K562 treated with DMSO at 1 percent for 48 hours (cell line): Measurements from ENCODE around the gene GLI2. TPM values are rescaled to one million over a fixed set of nuclear protein-coding genes. Genes with fewer than 3 reads are reported as not detected.

Experiments used
- total RNA-seq: library from RNA; unstranded; fragments of 300-600 nt; gene quantifications from 2 replicates; pipeline ENCODE4 v1.2.3, GENCODE V29; 2022; ENCODE audit warnings: low replicate concordance; ENCODE audit errors: extremely low read depth

Gene GLI2
- total RNA-seq: not detected in 2 replicates

DNA sequence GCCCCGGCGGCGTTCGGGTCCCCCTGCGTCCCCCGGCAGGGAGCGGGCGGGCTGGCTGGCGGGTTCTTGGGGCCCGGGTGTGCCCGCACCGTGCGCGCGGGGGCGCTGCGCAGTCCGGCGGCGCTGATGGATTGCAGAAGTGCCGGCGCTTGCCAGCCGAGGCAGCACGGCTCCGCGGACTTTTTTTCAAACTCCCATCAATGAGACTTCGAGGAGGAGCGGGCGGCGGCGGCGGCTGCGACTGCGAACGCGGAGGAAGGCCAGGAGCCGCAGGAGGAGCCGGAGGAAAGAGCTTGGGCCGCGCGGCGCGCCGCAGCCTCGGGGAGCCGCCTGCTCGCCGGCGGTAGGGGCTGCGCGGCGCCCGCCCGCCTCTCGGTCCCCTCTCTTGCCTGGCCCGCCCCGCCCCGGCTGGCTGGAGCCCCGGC, at the start of gene GLI2:
Gene GLI2 (plus strand): TSS at position 123 of the 425 bp plus-strand sequence. CDS start 61,453 bp downstream, outside the sequence.

